Testis (tissue), 3 donors: ENCODE data around the gene POLN. TPM values are rescaled to one million over a fixed set of nuclear protein-coding genes. Genes with fewer than 3 reads are reported as not detected.
A peak's percentile ranks its signal among the peaks of the same experiment; 100 is the strongest.

Source experiments
- DNase-seq: peaks from one replicate; pipeline ENCODE4 v3.0.0-alpha.2; 2019
- H3K27ac ChIP-seq, 2 donors: fragments of 200-600 bp; sonication (generic); one replicate each; pipeline ENCODE4 v1.5.1; 2019
- H3K27me3 ChIP-seq: fragments of 200-600 bp; sonication (generic); one replicate; pipeline ENCODE4 v1.5.1; 2019
- H3K36me3 ChIP-seq: fragments of 200-600 bp; sonication (generic); one replicate; pipeline ENCODE4 v1.5.1; 2017; ENCODE audit warnings: low read depth; ENCODE audit errors: missing control alignments
- H3K4me1 ChIP-seq: fragments of 200-600 bp; sonication (generic); one replicate; pipeline ENCODE4 v1.5.1; 2019
- H3K4me3 ChIP-seq, 2 donors: fragments of 200-600 bp; sonication (generic); one replicate each; pipeline ENCODE4 v1.5.1; 2017 to 2019
- H3K9me3 ChIP-seq: fragments of 200-600 bp; sonication (generic); one replicate; pipeline ENCODE4 v1.5.1; 2017
- CTCF ChIP-seq, 3 experiments: fragments of 450-650 bp in 2 of 3; fragments of 200-600 bp in 1 of 3; sonication (generic) in 1 of 3; IDR thresholded peaks; one replicate each; pipeline ENCODE4 v1.5.1; 2016 to 2019; ENCODE audit warnings: antibody characterized with exemption in 3 of 3, mild to moderate bottlenecking in 2 of 3, moderate library complexity in 1 of 3
- POLR2A ChIP-seq: fragments of 450-650 bp; IDR thresholded peaks from one replicate; pipeline ENCODE4 v1.6.1; 2017; ENCODE audit warnings: antibody characterized with exemption, mild to moderate bottlenecking, moderate library complexity
- WGBS, 2 donors: methylation state at CpG; one replicate each; pipeline ENCODE4 v1.1.5; 2018; 5-methylcytosine and 5-hydroxymethylcytosine counted together
- intact Hi-C: fragments of 100-400 bp; cut with DNase I; formaldehyde crosslinking; loops from one replicate; pipeline ENCODE4 v1.15.1; 2023; ENCODE audit warnings: low total_unique reads
- polyA plus RNA-seq: library from polyadenylated mRNA; stranded (reverse); fragments of 350-450 nt; fragmentation: Illumina TruSeq; extraction: RNeasy Lipid Tissue Mini Kit (QIAGEN cat#74804); gene quantifications from one replicate; pipeline ENCODE4 v1.2.3, GENCODE V29; 2014; ENCODE audit warnings: low read depth, low replicate concordance; ENCODE audit not compliant: insufficient read depth
- total RNA-seq, 2 donors: library from RNA; depleted of rRNA; stranded (reverse); fragments of >200 nt; gene quantifications; one replicate each; pipeline ENCODE4 v1.2.3, GENCODE V29; 2016

POLN gene
- total and polyA plus RNA-seq, 3 donors from 2014 or later: 12.2 to 23.7 (median 22.9) TPM

DNA sequence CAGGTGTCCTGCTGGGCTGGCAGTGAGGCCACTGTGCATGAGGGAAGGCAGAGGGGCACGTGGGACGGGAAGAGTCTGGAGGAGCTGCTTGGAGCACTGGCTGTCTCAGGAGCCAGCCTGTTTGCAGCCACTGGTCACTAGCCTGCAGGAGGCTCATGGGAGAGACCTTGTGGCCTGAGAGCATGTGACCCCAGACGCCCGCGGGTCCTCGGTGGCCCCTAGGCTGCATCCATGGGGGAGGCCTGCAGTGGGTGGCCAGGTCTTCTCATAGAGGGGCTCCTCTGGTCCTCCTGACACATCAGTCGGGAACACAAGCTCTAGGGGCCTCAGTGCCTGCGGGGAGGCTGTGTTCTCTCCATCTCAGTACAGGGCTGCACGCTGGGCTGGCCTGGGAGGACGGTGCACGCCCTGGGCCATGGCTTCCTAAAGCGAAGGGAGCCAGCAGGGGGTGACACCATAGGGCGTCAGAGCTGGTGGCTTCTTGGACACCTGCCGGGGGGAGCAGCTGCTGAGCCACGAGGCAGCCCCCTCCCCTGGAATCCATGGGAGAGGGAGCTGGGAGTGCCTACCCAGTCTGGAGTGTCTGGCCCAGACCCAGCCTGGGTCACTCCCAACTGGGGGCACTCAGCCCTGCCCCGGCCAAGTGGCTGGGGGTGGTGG is 170.5 kb downstream of the POLN start:
- no peaks in the 10 kb centered on the region for H3K36me3 ChIP-seq
- H3K27me3 ChIP-seq: no peaks in the 10 kb centered on the region
- no peaks in the 10 kb centered on the region for H3K9me3 ChIP-seq
- TF ChIP-seq CTCF (IDR thresholded peaks at IDR 0.05) (no peak), POLR2A (no peak)
- DNase-seq: peak; percentile 68
- 41% methylated on average over 11 of the region's 16 CpGs; no CpG with 5 or more reads in 1 of the 2 donors for WGBS, 2 donors
- H3K4me1 ChIP-seq: peaks cover 46% of the 10 kb centered on the region
- H3K27ac ChIP-seq: no peak overlapping the region
- no peak overlapping the region for H3K4me3 ChIP-seq
- intact Hi-C loops: no loop called here

DNA sequence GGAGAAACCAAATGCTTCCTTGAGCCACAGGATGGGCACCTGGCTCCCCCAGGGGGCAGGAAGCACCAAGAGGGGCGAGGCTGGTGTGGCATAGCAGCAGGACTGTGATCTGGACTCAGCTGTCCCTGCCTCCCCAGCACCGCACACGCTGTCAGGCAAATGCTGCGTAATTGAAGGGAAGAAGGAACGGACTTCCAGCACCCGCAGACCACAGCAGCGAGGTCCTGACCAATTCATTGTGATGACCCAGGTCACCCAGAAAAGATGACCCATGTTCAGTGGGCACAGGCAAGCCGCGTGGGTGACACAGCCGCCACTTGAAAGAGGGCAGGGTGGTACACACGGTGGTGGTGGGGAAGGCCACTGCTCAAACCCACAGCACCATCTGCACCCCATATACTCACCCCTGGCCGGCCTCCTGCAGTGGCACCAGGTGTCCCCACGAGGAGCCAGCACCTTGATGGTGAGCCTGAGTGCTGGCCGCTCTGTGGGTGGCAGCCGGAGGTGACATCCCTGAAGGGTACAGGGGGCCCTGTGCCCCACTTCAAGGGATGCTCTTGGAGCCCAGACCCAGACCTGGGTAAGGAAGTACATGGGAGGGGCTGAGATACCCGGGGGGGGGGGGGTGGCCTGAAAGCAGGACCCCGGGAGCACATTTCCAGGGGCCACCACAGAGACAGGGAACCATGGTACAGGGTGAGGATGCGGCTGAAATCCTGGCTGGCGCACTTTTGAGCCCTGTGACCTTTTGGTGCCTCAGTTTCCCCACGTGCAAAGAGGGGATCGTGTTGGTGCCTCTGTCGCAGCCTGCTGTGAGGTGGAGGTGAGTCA is 171.3 kb downstream of the POLN start:
- H3K4me1 ChIP-seq: peaks cover 48% of the 10 kb centered on the region
- TF ChIP-seq CTCF (IDR thresholded peaks at IDR 0.05) (no peak), POLR2A (no peak)
- intact Hi-C loops: no loop called here
- H3K27ac ChIP-seq: no peak overlapping the region
- DNase-seq: no peak
- 84 to 98% methylated on average over 9 to 22 of the region's 22 CpGs for WGBS, 2 donors
- H3K4me3 ChIP-seq: no peak overlapping the region
- no peaks in the 10 kb centered on the region for H3K36me3 ChIP-seq
- no peaks in the 10 kb centered on the region for H3K9me3 ChIP-seq
- no peaks in the 10 kb centered on the region for H3K27me3 ChIP-seq

- H3K27ac ChIP-seq: no peak overlapping the region
- H3K36me3 ChIP-seq: no peaks in the 10 kb centered on the region
- intact Hi-C loops: no loop called here
- WGBS, 2 donors: 85 to 86% methylated on average over 4 to 14 of the region's 14 CpGs
- peaks cover 53% of the 10 kb centered on the region for H3K4me1 ChIP-seq
- no peak overlapping the region for H3K4me3 ChIP-seq
- H3K9me3 ChIP-seq: no peaks in the 10 kb centered on the region
- no peak for TF ChIP-seq CTCF (IDR thresholded peaks at IDR 0.05)
- no peak for TF ChIP-seq POLR2A
- DNase-seq: no peak
- H3K27me3 ChIP-seq: no peaks in the 10 kb centered on the region
Observed at GRCh38 chr4:2069986-2070385, 171.9 kb downstream of the POLN start.

- Histone ChIP-seq H3K4me3 (no peak overlapping the region), H3K4me1 (peaks cover 56% of the 10 kb centered on the region), H3K27me3 (no peaks in the 10 kb centered on the region), H3K9me3 (no peaks in the 10 kb centered on the region), H3K27ac (no peak overlapping the region), H3K36me3 (no peaks in the 10 kb centered on the region)
- no peak for DNase-seq
- 86 to 90% methylated on average over 11 to 17 of the region's 17 CpGs for WGBS, 2 donors
- intact Hi-C loops: no loop called here
- TF ChIP-seq POLR2A (no peak), CTCF (IDR thresholded peaks at IDR 0.05) (no peak)
Observed at GRCh38 chr4:2069161-2069971, 172.6 kb downstream of the POLN start.
